Right renal cortex interstitium (tissue), 3 donors: Measurements from ENCODE around the gene CD40LG. TPM values are rescaled to one million over a fixed set of nuclear protein-coding genes. Genes with fewer than 3 reads are reported as not detected.
A peak's percentile ranks its signal among the peaks of the same experiment; 100 is the strongest.

Experiments
- DNase-seq, 3 donors: peaks; one replicate each; pipeline ENCODE4 v3.0.0-alpha.2; 2013; ENCODE audit warnings: low read depth in 3 of 3, low spot score in 2 of 3
- polyA plus RNA-seq, 3 donors: library from polyadenylated mRNA; unstranded; fragments of 120-200 nt; gene quantifications; one replicate each; pipeline ENCODE4 v1.2.1, GENCODE V29; 2013; ENCODE audit not compliant: insufficient read length in 3 of 3

CD40LG gene
- polyA plus RNA-seq = under 1 TPM; 0.07 to 0.21 (median 0.10) TPM

DNA sequence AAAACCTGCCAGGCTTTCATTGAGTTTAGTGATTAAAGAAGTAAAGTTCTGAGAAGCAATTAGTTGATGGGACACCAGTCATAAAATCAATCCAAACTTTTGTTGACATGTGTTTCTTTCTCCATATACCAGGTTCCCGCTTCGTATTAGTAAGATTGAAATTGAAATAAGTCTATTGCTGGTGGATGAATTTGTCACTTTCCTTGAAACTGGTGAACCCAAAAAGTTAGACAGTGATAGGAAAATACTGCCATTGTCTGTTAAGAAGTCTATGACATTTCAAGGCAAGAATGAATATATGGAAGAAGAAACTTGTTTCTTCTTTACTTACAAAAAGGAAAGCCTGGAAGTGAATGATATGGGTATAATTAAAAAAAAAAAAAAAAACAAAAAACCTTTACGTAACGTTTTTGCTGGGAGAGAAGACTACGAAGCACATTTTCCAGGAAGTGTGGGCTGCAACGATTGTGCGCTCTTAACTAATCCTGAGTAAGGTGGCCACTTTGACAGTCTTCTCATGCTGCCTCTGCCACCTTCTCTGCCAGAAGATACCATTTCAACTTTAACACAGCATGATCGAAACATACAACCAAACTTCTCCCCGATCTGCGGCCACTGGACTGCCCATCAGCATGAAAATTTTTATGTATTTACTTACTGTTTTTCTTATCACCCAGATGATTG is at the start of gene CD40LG:
Gene CD40LG (plus strand): TSS at position 482 of the 684 bp plus-strand sequence. CDS start 91 bp downstream, at position 573.
- no peak for DNase-seq

GRCh38 chrX:136598631-136599030 is 49.3 kb upstream of the CD40LG start:
- no peak for DNase-seq

DNA sequence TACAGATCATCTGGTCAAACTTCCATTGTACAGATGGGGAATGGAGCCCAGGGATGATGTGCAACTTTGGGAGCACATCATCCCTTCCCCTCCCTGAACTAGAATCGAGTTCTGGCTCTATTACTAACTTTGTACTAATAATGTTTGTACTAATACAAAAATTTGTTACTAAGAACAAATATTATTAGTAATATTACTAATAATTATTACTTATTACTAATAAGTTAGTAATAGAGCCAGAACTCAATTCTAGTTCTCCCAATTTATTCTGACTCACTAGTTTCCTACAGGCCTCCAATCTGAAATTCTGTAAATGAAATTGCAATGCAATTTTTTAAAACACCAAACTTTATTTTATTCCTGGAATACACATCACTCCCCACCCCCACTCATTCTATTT is 47.9 kb upstream of the CD40LG start:
- no peak for DNase-seq

DNA sequence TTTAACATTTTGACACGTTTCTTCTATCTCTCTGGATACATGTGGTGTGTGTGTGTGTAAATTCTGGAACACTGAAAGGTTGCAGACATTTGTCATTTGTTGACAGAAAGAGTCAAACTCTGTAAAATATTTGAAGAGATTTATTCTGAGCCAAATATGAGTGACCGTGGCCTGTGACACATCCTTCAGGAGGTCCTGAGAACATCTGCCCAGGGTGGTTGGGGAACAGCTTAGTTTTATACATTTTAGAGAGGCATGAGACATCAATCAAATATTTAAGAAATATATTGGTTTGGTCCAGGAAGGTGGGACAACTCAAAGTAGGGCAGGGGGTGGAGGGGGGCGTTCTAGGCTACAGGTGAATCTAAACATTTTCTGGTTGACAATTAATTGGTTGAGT is 40.7 kb upstream of the CD40LG start:
- no peak for DNase-seq

- DNase-seq = no peak
Measured at GRCh38 chrX:136608295-136608933, 39.5 kb upstream of the CD40LG start.

DNA sequence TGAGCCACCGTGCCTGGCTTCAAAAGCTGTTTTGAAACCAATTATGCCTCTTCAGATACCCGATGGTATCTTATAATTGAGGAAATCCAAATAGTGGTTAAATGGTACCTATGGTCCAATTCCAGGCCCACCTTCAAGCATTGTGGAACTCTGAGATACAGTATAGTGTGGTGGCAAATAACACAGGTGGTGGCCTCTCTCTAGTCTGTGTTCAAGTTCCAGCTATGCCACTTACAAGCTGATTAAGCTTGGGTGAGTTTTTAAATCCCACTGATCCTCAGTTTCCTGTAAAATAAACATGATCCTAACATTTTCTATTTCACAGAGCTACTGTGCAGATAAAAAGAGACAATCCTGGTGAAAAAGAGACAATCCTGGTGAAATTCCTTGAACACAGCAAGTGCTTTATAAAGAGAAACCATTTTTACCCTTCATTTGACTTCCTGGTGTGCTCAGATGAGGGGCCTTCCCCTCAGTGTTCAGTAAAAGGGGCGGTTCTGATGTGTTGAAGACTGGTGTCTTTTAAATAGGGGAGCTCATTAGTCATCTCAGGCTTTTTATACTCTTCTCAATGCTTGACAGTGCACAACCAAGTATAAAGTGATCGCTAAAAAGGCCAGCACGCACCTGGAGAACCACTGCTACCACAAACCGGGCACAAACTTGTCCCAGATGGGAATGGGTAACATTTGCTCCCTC is 30.8 kb upstream of the CD40LG start:
- no peak for DNase-seq

GRCh38 chrX:136619899-136620505 is 28.0 kb upstream of the CD40LG start:
- DNase-seq = no peak

DNA sequence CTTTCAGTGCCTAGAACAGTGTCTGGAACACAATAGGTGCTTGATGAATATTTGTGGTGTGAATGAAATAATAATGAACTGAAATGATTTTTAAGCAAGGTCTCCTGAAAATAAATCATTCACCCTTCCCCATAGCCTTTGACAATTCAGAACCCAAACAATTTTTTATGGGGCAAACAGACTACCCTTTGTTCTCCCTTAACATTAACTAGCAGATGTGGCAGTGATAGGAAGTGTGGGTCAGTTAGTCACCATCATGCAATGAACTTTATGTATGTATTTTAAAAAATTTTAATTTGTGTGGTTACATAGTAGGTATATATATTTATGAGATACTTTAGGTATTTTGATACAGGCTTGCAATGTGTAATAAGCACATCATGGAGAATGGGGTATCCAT is 27.2 kb upstream of the CD40LG start:
- DNase-seq = no peak

GRCh38 chrX:136622568-136622967 is 25.4 kb upstream of the CD40LG start:
- DNase-seq = no peak

DNA sequence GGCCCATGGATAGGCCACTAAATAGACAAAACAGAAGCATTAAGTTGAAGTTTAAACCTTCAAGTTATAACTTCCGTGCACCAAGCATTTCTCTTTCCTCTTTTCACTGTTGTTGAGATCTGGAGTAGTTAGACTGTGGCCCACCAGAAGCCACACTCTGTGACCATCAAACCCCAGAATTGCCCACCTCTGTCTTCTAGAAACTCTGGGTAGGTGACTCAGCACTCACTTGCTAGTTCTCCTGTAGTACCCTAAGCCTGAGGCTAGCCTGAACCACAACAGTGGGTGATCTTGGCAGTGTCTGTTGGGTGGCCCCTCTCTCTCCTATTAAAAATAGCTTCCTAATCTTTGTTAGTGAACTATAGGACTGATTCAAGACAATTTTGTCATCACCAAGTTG is 24.6 kb upstream of the CD40LG start:
- no peak for DNase-seq

- DNase-seq = no peak
Measured at GRCh38 chrX:136625246-136625645, 22.7 kb upstream of the CD40LG start.

DNA sequence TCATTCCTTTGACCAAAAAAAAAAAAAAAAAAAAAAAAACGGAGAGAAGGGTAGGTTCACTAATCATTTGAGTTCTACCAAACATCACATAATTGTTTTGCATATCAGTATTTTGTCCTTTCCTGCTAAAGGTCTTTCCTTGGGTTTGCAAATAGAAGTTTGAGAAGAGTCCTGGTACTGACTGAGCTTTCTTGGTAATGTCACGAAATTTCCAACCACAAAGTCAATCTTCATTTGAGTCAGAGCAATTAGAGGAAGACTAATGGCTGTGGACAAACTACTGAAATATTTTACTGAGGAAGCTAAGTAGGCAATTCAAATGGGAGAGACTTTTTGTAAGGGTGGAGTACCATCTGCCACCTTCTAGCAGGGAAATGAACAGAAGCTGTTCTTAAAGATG is 21.7 kb upstream of the CD40LG start:
- DNase-seq = no peak

DNA sequence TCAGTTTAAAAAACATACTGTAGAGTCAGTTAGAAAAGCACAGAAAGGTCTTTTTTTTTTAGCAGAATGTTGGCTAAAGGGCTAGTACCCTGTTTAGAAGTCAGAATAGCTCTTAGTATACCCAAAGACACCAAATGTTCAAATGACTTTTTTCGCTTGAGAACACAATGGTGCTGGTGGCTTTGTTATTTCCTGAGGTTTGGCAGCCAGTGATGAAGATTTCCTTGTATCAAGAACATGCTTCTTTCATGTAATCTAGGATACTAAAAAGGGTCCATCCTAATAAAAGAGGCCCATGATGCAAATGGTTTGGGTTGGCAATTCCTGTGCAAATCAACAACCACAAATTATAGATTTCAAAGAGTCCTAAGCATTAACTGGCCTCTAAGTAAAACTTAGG is 21.1 kb upstream of the CD40LG start:
- no peak for DNase-seq

DNA sequence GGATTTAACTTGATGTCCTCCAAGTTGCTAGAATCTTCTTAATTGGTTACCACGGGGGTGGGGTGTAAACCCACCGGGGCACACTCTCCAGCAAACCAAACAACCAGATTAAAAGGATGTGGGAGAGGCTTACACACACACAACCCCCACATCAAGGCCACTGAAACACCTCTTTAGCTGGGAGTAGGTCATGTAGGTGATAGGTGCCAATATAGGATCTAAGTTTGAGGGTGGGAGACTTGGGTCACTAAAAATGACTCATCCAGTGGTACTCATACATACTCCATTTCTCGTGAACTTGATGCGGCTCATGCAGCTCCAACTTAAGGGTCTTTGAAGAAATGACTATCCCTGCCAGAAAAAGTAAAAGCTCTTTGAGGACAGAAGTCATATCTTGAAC is 20.5 kb upstream of the CD40LG start:
- DNase-seq = no peak

GRCh38 chrX:136629084-136629750 is 18.7 kb upstream of the CD40LG start:
- no peak for DNase-seq

DNA sequence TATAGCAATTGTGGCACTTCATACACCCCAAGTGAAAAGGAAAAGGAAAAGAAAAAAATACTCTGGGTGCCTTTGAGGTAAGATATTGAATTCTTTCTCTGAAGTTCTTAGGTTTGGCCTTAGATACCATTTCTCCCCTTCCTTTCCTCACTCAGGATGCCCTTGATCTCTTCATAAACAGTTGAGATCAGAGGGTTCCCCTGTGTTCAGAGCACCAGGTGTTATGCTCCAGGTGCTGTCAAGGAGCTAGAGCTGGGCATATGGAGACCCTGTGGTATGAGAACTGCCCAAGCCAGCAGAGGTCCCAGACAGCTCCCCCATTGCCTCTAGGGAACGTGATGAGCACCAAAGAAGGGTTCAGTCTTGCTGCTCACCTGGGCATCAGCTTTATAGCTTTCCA is 17.1 kb upstream of the CD40LG start:
- DNase-seq = no peak

GRCh38 chrX:136635235-136635634 is 12.7 kb upstream of the CD40LG start:
- DNase-seq = no peak

GRCh38 chrX:136636121-136636520 is 11.8 kb upstream of the CD40LG start:
- peak in 2 of 3 donors; percentile 2 to 7 for DNase-seq

DNA sequence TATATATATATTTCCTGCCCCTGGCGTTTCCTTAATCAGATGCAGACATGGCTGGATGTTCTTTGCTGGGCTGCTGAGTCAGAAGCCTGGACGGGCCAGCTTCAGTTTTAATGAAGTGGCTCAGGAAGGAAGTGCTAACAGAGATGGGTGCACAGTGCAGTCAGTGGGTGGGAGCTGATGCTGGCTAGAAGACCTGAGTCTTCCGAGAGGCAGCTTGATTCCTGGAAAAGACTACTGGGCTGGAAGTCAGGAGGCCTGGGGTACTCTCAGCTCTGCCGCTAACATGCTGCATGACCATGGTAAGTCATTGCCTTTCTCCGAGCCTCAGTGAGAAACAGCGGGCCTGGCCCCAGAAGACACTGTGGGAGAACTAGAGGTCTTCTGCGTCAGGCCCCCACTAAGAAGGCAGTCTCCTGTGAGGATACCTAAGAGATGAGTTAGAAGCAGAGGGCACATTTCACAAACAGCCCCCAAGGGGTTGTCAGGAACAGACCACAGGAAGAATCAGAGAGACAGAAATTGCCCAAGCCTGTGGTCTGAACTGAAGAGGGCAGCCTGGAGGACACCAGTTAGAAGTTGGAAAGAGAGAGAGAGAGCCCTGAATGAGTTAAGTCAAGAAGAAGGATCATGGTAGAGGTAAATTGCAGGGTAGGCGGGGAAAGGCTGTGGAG is 8.3 kb upstream of the CD40LG start:
- DNase-seq = no peak

DNA sequence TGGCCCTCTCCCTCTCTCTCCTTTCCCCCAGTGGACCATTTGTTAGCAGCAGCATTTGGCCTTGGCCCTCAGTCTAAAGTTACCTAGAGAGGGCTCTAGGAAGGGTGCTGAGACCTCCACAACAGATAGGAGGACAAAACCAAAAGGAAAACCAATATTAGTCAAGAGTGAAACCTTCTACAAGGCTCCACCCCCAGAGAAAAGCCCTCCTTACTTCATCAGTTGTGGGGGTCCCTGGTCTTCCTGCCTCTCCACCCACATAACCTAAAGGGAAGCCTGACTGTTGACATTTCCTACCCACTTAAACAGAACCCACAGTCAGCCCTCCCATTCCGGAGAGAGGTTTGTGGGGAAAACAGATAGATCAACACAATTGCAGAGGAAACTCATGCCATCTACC is 4.7 kb upstream of the CD40LG start:
- DNase-seq = no peak
